GM12891 (cell line): ENCODE results near the gene CCR3.

Experiments
- PAX5 ChIP-seq: IDR thresholded peaks from 2 replicates; pipeline ENCODE4 v1.6.1; 2011; ENCODE audit warnings: low read length, moderate library complexity, mild to moderate bottlenecking; ENCODE audit not compliant: insufficient read depth, severe bottlenecking
- POLR2A ChIP-seq: IDR thresholded peaks from 2 replicates; pipeline ENCODE4 v1.6.1; 2011; ENCODE audit warnings: low read depth, low read length, control low read depth
- POLR2AphosphoS5 ChIP-seq: IDR thresholded peaks from 2 replicates; pipeline ENCODE4 v1.6.1; 2011; ENCODE audit warnings: low read depth, low read length, control low read depth
- POU2F2 ChIP-seq: IDR thresholded peaks from 2 replicates; pipeline ENCODE4 v1.6.1; 2011; ENCODE audit warnings: low read depth, mild to moderate bottlenecking, control low read depth, low read length, moderate library complexity
- SPI1 ChIP-seq: IDR thresholded peaks from 2 replicates; pipeline ENCODE4 v1.6.1; 2011; ENCODE audit warnings: low read depth, low read length, control low read depth
- TAF1 ChIP-seq: IDR thresholded peaks from 2 replicates; pipeline ENCODE4 v1.6.1; 2011; ENCODE audit warnings: low read depth, low read length, control low read depth

DNA sequence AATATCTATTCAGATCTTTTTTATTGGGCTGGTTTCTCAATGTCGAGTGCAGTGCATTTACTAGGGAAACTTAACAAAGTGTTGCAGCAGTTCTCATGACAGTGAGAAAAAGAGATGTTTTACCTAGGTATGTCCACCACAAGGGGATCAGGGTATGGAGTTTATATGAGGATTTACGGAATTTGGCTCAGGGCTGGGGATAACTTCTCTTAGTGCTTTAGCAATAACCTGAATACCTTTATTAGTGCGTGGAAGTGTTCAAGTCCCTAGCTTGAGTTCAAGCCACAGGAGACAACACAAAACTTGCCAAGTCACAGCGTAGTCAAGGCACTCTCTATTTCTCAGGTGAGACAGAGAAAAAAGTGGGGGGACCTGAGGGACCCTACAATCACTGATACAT is 3.9 kb upstream of the CCR3 start:
- TF ChIP-seq POLR2AphosphoS5 (no peak), POLR2A (no peak), TAF1 (no peak), PAX5 (no peak), SPI1 (no peak), POU2F2 (no peak)
